K562 (cell line): ENCODE measurements around the gene BTAF1. TPM values are rescaled to one million over a fixed set of nuclear protein-coding genes. Genes with fewer than 3 reads are reported as not detected.

ENCODE experiments used
- ARHGAP35 ChIP-seq: fragments of 450-650 bp; IDR thresholded peaks from 2 replicates; pipeline ENCODE4 v1.6.1; 2018; ENCODE audit not compliant: partially characterized antibody
- ATF3 ChIP-seq, 2 experiments: fragments of 450-650 bp in 1 of 2; sonication (generic) in 1 of 2; formaldehyde crosslinking in 1 of 2; IDR thresholded peaks in 1 of 2; conservative IDR thresholded peaks in 1 of 2; 2 replicates each; pipeline versions ENCODE4 v1.6.1 to v1.8.1; 2016 to 2023; ENCODE audit warnings: mild to moderate bottlenecking in 2 of 2, moderate library complexity in 2 of 2, inconsistent platforms in 1 of 2, missing genetic modification reagents in 1 of 2
- BRD9 ChIP-seq: fragments of 450-650 bp; IDR thresholded peaks from 2 replicates; pipeline ENCODE4 v1.6.1; 2018; ENCODE audit warnings: low read depth; ENCODE audit not compliant: partially characterized antibody
- CBX1 ChIP-seq: sonication (generic); IDR thresholded peaks from 2 replicates; pipeline ENCODE4 v1.6.1; 2016; ENCODE audit warnings: antibody characterized with exemption, low read depth, mild to moderate bottlenecking
- NBN ChIP-seq: fragments of 450-650 bp; IDR thresholded peaks from 2 replicates; pipeline ENCODE4 v1.6.1; 2016; ENCODE audit warnings: low read depth, mild to moderate bottlenecking
- PML ChIP-seq: IDR thresholded peaks from 2 replicates; pipeline ENCODE4 v1.6.1; 2012; ENCODE audit warnings: low read length, inconsistent platforms
- SMARCE1 ChIP-seq: fragments of 450-650 bp; IDR thresholded peaks from 2 replicates; pipeline ENCODE4 v1.7.1; 2016; ENCODE audit warnings: mild to moderate bottlenecking
- TAF1 ChIP-seq: IDR thresholded peaks from 2 replicates; pipeline ENCODE4 v1.6.1; 2011; ENCODE audit warnings: mild to moderate bottlenecking, low read length, moderate library complexity; ENCODE audit not compliant: insufficient read depth, control insufficient read depth, severe bottlenecking; ENCODE audit errors: extremely low read depth
- ZBED1 ChIP-seq: IDR thresholded peaks from 2 replicates; pipeline ENCODE4 v1.6.1; 2014
- ZFP91 ChIP-seq: sonication (generic); formaldehyde crosslinking; IDR thresholded peaks from 2 replicates; pipeline ENCODE4 v1.8.0; 2022; ENCODE audit warnings: mild to moderate bottlenecking, missing genetic modification reagents
- ZNF23 ChIP-seq: fragments of 250-450 bp; sonication (Bioruptor Pico); IDR thresholded peaks from 2 replicates; pipeline ENCODE4 v1.4.0; 2020; ENCODE audit warnings: mild to moderate bottlenecking
- ZNF263 ChIP-seq: sonication (generic); formaldehyde crosslinking; IDR thresholded peaks from 2 replicates; pipeline ENCODE4 v1.8.0; 2022; ENCODE audit warnings: mild to moderate bottlenecking, missing genetic modification reagents, borderline replicate concordance
- ZNF395 ChIP-seq: fragments of 200-800 bp; sonication (Bioruptor generic); IDR thresholded peaks from 2 replicates; pipeline ENCODE4 v1.6.1; 2017; ENCODE audit warnings: missing genetic modification characterization, missing compliant biosample characterization
- ZNF444 ChIP-seq: fragments of 250-450 bp; sonication (Bioruptor Pico); IDR thresholded peaks from 2 replicates; pipeline ENCODE4 v1.4.0; 2020; ENCODE audit warnings: mild to moderate bottlenecking, moderate library complexity
- ZNF696 ChIP-seq: fragments of 250-450 bp; sonication (Bioruptor Pico); conservative IDR thresholded peaks from 2 replicates; pipeline ENCODE4 v1.4.0; 2020; ENCODE audit warnings: mild to moderate bottlenecking, moderate library complexity
- polyA plus RNA-seq, 8 experiments: library from polyadenylated mRNA; depleted of rRNA in 4 of 8; stranded (reverse) in 5 of 8; unstranded in 3 of 8; fragments of >200 nt; fragmentation: Nextera tagmentation in 2 of 8; fragmentation: Illumina TruSeq in 1 of 8; extraction: Ambion mirVana in 2 of 8; extraction: Trizol in 1 of 8; gene quantifications; 2 replicates each; pipeline versions ENCODE4 v1.2.1 to v1.2.3, GENCODE V29; 2011 to 2014; ENCODE audit warnings: inconsistent platforms in 1 of 8, missing spikeins in 1 of 8
- total RNA-seq, 7 experiments: library from RNA; depleted of rRNA in 6 of 7; stranded (reverse); fragments of >200 nt in 6 of 7; fragmentation: Illumina TruSeq in 2 of 7; extraction: Trizol in 2 of 7; gene quantifications; 2 replicates each; pipeline versions ENCODE4 v1.2.1 to v1.2.3, GENCODE V29; 2011 to 2021; ENCODE audit warnings: low replicate concordance in 1 of 7

BTAF1 gene
- total and polyA plus RNA-seq, 9 of the 15 experiments (the other 6 are each of a cell fraction or from before 2014, with no cell fraction given) = 6.6 to 70.7 (median 30.5) TPM

GRCh38 chr10:91923371-91924211 lies at the start of gene BTAF1 (continued):
- TF ChIP-seq ATF3 (IDR thresholded peaks at IDR 0.05) = peak; percentile 82
- no peak for TF ChIP-seq ATF3 (CRISPR knock-in tag; conservative IDR thresholded peaks at IDR 0.05)
- no peak for TF ChIP-seq BRD9
- no peak for TF ChIP-seq ZNF444 (CRISPR knock-in tag)
- TF ChIP-seq CBX1 = no peak
- no peak for TF ChIP-seq SMARCE1
- TF ChIP-seq ZNF23 (CRISPR knock-in tag) = no peak
- TF ChIP-seq ARHGAP35 = no peak
- TF ChIP-seq ZNF263 = no peak
- TF ChIP-seq ZNF696 (CRISPR knock-in tag) = no peak
- TF ChIP-seq TAF1 = peak; percentile 75
- TF ChIP-seq ZBED1 = no peak
- TF ChIP-seq NBN = 0 out of 2 replicates have a peak, but pooled peaks have one; percentile 59
- TF ChIP-seq PML = peak; percentile 76
- no peak for TF ChIP-seq ZFP91
- TF ChIP-seq ZNF395 (CRISPR knock-in tag) = no peak
